Suprapubic skin (tissue), 3 donors: ENCODE data around the gene AKR1C1.
"Not testable (repeated sequence)": the region's sequence is repeated elsewhere in the genome, so short reads cannot be mapped to it uniquely, and the experiment has no call there.

ENCODE experiments used
- POLR2AphosphoS5 ChIP-seq, 3 donors: sonication (generic); formaldehyde crosslinking; IDR thresholded peaks; one replicate each; pipeline ENCODE4 v1.6.1; 2017; ENCODE audit warnings: antibody characterized with exemption in 3 of 3
- TF ChIP-seq, protein P1 (sequence below), 2 donors: fragments of 200-600 bp in 1 of 2; fragments of 450-650 bp in 1 of 2; sonication (generic) in 1 of 2; IDR thresholded peaks; one replicate each; pipeline ENCODE4 v1.5.1; 2016 to 2019; ENCODE audit warnings: antibody characterized with exemption in 2 of 2, mild to moderate bottlenecking in 1 of 2, moderate library complexity in 1 of 2

DNA sequence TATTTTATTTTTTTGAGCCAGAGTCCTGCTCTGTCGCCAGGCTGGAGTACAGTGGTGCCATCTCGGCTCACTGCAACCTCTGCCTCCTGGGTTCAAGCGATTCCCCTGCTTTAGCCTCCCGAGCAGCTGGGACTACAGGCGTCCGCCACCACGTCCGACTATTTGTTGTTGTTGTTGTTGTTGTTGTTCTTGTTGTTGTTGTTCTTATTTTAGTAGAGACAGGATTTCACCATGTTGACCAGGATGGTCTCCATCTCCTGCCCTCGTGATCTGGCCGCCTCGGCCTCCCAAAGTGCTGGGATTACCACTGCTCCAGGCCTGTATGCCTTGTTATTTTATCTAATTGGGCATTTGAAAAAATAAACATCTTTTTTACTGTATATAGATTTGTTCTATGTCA, 1.7 kb upstream of the AKR1C1 start:
- TF ChIP-seq, protein P1, sequence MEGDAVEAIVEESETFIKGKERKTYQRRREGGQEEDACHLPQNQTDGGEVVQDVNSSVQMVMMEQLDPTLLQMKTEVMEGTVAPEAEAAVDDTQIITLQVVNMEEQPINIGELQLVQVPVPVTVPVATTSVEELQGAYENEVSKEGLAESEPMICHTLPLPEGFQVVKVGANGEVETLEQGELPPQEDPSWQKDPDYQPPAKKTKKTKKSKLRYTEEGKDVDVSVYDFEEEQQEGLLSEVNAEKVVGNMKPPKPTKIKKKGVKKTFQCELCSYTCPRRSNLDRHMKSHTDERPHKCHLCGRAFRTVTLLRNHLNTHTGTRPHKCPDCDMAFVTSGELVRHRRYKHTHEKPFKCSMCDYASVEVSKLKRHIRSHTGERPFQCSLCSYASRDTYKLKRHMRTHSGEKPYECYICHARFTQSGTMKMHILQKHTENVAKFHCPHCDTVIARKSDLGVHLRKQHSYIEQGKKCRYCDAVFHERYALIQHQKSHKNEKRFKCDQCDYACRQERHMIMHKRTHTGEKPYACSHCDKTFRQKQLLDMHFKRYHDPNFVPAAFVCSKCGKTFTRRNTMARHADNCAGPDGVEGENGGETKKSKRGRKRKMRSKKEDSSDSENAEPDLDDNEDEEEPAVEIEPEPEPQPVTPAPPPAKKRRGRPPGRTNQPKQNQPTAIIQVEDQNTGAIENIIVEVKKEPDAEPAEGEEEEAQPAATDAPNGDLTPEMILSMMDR (IDR thresholded peaks at IDR 0.05), result not testable (repeated sequence)
- not testable (repeated sequence) for TF ChIP-seq POLR2AphosphoS5 (IDR thresholded peaks at IDR 0.05)
